ENCODE measurements around the gene FLYWCH2.
"Not testable (repeated sequence)": the region's sequence is repeated elsewhere in the genome, so short reads cannot be mapped to it uniquely, and the experiment has no call there.

The FLYWCH2 gene

DNA sequence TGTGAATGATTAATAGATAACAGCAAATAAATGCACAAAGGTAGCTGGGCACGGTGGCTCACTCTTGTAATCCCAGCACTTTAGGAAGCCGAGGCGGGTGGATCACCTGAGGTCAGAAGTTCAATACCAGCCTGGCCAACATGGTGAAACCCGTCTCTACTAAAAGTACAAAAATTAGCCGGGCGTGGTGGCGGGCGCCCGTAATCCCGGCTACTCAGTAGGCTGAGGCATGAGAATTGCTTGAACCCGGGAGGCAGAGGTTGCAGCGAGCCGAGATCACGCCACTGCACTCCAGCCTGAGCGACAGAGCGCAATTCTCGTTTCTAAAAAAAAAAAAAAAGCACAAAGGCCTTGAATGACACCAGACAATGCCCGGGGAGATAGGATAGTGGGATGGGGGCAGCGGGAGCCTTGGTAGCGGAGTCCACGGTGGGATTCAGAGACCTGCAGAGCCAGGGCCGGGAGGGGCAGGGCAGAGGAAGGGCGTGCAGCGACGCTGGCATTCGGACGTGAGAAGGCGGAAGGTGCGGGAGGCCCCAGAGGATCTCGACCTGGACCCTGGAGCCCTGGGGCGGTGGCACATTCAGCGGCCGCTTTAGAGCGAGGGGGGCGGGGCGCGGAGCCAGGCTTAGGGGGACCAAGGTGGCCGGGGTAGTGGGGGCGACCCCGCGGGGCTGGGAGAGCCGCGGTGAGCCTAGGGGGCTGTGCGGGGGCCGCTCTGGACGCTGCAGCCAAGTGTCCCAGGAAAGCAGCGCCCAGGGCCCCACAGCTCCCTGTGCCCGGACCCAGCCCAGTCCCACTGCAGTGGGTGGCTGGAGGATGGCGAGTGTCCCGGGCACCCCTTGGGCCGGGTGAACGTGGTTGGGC is 999 bp upstream of the FLYWCH2 start:
- DNase-seq (ENCODE audit: low read depth): peak; percentile 21

DNA sequence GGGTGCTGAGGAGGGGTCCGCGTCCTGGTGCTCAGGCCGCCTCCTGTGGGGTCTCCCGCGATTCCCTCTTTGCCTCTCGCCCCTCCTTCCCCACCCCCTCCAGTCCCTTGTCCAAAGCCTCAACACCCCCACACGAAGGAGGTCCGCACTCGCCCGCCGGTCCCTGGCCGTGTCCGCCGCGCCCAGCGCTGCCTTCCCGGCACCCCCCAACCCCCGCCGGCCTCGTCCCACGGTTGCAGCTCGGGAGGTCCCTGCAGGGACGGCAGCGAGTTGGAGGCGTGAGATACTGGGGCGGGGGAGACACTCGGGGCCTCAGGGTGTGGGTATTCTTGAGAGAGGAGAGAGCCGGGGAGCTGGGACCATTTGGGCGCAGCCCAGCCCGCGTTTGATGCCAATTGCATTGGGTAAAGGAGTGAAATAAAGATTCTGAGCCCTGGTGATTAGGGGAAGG is 468 bp downstream of the FLYWCH2 start:
- no peak for DNase-seq (ENCODE audit: low read depth)

DNA sequence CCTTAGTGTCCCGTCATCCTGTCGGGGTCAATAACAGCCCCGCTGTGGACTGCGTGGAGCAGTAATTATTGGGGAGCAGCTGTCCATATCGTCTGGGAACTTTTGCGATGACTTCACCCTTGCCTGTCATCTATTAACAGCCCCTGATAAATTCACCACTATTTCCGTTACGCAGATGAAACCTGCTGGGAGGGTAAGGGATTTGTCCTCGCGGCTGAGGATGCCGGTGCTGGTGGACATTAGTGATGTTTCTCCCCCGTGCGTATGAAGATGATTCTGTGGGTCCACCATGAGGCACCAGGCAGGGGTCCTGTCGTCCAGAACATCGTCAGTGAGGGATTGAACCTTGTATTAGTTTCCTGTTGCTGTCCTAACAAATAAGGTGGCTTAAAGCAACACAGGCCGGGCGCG is 1.0 kb downstream of the FLYWCH2 start:
- no peak for DNase-seq (ENCODE audit: low read depth)

DNA sequence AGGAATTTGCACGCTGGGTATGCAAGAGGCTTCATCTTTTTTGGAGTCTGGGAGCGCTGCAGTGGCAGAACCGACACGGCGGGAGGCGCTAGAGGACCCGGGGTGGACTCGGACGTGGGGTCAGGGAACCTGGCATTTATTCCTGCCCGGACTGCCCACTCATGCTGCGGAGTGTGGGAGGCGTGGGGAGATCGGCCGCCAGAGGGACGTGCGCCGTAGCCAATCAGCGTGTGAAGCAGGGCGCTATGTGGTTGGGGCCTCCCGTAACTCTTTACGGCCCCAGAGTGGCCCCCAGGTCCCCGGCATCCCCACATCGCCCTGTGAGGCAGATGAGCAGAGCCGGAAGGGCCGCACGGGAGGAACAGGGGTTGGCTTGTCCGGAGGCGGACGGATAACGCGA is 11.2 kb downstream of the FLYWCH2 start:
- DNase-seq (ENCODE audit: low read depth): no peak

DNA sequence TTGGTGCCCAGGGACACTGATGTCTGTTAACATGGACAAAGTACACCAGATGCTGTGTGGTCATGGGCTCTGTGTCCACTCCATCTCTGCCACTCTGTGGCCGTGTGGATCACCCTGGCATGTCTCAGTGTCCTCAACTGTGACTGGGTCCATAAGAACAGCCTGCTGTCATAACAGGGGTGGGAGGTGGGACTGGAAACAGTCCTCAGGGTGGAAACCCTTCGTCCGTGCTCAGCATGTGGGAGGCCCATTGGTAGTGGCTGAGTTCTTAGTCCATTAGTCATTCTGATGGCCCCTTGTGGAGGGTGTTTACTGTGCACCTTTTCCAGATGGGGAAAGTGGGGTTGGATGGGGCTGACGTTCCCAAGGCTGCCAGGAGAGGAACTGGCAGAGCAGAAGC is 12.8 kb downstream of the FLYWCH2 start:
- DNase-seq (ENCODE audit: low read depth): no peak

DNA sequence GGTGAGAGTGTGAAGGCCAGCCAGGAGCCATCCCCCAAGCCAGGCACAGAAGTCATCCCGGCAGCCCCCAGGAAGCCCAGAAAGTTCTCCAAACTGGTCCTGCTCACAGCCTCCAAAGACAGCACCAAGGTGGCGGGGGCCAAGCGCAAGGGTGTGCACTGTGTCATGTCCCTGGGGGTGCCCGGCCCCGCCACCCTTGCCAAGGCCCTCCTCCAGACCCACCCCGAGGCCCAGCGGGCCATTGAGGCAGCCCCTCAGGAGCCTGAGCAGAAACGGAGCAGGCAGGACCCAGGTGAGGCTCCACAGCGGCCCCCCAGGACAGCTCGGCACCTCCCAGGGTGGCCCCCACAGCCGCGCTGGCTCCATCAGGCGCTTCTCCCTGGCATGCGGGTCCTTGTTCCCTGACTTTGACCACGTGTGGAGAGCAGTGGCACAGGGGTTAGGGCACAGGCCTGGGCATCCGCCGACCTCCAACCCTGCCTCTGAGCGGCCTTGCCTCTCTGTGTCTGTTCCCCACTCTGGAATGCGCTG is 13.5 kb downstream of the FLYWCH2 start:
- no peak for DNase-seq (ENCODE audit: low read depth)

DNA sequence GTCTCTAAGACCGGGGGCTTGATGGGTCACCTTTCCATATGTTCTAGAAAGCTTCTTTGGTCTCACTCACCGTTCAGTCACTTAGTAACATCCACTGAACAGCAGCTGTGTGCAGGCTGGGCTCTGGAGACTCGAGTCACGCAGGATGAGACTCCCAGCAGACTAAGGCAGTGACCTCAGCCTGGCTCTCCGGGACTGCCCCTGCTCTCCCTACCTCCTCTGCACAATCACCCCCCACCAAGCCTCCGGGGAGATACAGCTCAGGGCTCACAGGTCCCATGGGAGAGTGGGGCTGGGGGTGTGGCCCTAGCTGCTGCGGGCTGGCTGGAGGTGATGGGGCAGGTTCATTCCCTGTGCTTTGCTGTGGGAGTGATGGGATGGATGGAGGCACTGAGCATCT is 14.1 kb downstream of the FLYWCH2 start:
- no peak for DNase-seq (ENCODE audit: low read depth)

DNA sequence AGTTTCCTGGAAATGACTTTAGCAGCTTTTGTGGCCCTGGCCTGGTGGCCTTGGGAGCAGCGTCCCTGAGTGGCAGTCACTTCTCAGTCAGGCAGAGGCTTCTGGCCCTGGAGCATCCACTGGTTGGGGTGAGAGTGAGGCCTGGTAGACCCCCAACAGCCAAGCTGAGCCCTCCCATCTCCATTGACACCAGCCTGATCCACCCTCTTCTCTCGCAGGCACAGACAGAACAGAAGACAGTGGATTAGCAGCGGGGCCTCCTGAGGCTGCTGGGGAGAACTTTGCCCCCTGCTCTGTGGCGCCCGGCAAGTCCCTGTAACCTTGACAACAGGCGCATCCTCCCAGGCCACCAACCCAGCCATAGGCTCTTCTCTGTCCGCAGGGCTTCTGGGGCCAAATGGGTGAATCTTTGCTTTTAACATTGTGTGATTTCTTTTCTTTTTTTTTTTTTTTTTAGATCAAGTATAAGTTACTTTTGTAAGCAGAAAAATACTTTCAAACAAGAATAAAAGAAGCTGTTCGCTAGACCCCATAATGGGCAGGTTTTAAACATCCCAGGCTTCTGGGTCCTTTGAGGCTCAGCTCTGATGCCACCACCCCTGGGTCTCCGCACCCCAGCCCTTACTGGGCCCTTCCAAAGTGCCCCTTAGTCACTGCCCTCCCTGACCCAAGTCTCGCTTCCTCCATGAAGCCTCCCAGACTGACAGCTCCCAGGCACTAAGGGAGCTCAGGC is 16.0 kb downstream of the FLYWCH2 start:
- no peak for DNase-seq (ENCODE audit: low read depth)

DNA sequence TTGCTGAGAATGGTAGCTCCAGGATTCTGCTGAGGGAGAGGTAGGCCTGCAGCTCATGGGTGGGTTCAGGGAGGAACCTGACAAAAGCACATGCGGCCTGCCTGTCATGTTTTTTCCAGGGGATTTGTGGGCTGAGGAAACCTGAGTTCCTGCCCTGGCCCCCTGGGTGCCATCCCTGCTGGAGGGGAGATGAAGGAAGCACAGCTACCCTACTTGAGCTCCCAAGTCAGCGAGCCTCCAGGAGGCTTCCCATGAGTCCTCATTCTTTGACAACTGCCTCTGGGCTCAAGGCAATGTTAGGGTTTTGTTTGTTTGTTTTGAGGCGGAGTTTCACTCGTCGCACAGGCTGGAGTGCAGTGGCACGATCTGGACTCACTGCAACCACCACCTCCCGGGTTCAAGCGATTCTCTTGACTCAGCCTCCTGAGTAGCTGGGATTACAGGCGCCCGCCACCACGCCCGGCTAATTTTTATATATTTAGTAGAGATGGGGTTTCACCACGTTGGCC is 16.6 kb downstream of the FLYWCH2 start:
- DNase-seq (ENCODE audit: low read depth): no peak

DNA sequence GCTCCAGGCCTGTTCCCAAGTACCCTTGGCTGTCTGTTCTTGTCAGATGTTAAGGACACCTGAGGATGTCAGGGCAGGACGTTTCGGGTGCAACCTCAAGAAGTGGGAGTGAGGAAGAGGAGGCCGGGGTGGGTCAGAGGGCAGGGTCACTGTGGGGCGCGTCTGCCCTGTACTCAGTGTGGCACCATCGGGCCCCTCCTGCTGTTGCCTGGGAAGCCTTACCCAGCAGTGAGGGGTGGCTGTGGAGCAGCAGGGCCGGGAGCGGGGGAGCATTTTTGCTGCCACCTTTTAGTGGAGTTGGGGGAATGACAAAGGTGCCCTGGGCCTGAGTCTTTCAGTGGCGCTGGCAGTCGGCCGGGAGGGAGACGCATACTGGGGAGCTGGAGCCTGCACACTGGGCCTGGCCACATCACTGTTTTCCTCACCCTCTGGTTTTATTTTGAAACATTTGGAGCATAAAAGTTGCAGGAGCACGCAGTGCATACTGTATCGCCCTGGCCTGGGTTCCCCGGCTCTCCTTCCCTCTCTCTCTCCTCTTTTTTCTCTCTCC is 17.6 kb downstream of the FLYWCH2 start:
- DNase-seq (ENCODE audit: low read depth): no peak

DNA sequence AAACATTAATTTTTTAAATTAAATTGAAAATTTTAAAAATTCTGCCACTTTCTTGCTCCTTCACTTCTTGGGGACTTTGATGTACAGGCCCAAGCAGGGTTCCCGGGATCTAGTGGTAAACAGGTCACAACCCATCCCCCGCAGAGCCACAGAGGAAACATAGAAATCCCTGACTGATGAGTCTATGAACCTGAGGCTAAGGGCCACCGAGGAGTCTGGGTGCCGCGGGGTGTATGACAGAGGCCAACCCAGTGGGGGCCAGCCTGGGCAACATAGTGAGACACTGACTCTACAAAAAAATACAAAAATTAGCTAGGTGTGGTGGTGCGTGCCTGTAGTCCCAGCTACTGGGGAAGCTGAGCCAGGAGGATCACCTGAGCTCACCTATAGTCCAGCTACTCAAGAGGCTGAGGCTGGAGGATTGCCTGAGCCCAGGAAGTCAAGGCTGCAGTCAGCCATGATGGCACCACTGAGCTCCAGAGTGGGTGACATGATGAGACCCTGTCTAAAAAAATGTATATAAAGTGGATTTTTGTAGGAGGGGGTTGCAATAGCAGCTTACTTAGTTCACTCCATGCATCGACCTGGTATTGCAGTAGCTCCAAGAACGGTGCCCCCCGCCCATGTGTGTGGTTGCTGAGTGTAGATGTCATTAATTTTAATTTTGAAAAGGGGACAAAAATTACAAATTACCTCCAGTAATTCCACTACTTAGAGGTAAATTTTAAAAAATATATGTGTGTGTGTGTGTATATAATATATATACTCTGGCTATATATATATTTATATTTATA is 19.5 kb downstream of the FLYWCH2 start:
- DNase-seq (ENCODE audit: low read depth): no peak

DNA sequence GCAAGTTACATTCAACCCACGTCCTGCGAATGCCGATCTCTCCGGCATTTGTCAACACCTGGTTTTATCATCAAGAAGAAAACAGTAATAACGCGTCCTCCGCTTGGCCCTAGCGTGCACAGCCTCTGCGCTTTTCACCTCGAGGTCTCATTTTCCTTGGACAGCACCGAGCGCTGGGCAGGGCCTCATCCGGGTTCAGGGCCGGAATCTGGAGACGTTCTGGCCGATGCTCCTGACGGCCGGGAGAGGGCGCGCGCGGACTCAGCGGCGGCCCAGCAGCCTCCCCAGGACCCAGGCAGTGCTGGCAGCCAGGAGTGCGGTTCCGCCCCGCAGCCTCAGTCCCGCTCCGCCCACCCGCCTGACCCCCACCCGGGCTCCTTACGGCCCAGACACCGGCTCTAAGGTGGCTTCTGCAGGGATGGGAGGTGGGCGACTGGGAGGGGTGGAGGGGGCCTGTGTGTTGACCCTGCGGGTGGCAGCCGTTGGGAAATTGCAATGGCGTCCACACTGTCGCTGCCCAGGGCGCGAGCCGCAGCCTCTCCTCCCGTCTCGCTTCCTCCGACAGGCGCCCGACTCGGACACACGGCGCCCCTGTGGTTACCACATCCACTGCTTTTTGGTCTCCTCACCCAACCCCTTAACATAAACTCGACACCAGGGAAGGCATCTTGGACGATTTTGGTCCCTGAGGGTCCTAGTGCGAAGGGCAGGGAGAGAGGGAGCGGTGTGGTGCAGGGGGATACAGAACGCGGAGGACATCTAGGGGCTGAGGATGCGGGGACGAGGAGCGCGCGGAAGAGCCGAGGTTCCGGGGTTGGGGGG is 21.3 kb downstream of the FLYWCH2 start:
- peak; percentile 64 for DNase-seq (ENCODE audit: low read depth)

DNA sequence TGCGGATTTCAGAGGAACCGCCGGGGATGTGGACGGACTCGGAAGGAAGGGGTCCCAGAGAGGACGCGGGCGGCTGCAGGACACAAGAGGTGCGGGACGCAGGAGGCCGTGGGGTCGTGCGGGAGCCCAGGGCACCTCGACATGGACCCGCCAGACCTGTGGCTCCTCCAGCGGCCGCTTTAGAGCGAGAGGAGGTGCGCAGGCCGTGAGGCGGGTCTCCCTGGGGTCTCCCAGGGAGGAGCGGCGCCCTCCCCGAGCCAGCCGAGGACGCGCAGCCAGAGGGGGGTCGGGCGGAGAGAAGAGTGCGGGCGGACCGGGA is 21.9 kb downstream of the FLYWCH2 start:
- DNase-seq (ENCODE audit: low read depth): no peak

DNA sequence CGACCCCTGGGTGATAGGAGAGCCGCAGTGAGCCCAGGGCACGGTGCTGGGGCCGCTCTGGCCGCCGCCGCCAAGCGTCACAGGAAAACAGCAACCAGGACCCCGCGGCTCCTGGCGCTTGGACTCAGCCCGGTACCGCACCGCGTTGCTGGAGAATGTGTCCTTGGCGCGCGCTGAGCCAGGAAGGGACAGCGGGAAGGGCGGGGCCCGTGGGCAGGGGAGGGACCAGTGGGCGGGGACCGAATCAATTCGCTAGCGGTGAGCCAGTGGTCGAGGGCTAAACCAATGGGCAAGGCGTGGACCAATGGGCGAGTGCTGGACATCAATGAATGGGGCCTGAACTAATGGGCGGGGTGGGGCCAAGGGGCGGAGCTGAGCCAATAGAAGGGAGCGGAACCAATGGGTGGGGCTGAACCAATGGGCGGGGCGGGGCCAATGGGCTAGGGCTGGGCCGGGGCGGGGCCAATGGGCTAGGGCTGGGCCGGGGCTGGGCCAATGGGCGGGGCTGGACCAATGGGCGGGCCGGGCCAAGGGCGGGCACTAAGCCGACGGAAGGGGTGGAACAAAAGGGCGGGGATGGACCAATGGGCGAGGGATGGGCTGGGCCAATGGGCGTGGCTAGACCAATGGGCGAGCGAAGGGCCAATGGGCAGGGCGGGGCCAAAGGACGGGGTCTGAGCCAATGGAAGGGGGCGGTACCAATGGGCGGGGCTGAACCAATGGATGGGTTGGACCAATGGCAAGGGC is 22.4 kb downstream of the FLYWCH2 start:
- DNase-seq (ENCODE audit: low read depth): peak; percentile 78

DNA sequence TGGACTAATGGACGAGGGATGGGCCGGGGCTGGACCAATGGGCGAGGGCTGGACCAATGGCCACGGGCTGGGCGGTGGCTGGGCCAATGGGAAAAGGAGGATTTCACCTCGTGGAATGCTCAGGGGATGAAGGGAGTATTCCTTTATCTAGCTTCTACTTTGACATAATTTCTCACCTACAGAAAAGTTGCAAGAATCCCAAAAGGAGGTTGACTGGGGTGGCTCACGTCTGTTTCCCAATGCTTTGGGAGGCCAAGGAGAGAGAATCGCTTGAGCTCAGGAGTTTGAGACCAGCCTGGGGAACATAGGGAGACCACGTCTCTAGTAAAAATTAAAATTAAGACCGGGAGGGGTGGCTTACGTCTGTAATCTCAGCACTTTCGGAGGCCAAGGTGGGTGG is 23.0 kb downstream of the FLYWCH2 start:
- DNase-seq (ENCODE audit: low read depth): no peak

DNA sequence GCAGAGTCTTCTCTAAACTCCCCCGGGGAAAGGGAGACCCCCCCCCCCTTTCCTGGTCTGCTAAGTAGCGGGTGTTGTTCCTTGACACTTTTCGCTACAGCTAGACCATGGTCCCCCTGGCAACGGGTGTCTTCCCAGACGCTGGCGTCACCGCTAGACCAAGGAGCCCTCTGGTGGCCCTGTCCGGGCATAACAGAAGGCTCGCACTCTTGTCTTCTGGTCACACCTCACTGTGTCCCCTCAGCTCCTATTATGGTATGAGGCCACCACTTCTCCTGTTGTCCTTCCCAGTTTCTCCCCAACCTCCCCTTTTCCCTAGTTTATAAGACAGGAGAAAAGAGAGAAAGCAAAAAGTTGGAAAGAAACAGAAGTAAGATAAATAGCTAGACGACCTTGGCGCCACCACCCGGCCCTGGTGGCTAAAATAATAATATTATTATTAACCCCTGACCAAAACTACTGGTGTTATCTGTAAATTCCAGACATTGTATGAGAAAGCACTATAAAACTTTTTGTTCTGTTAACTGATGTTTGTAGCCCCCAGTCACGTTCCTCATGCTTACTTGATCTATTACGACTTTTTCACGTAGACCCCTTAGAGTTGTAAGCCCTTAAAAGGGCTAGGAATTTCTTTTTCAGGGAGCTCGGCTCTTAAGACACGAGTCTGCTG is 24.2 kb downstream of the FLYWCH2 start:
- DNase-seq (ENCODE audit: low read depth): not testable (repeated sequence)

DNA sequence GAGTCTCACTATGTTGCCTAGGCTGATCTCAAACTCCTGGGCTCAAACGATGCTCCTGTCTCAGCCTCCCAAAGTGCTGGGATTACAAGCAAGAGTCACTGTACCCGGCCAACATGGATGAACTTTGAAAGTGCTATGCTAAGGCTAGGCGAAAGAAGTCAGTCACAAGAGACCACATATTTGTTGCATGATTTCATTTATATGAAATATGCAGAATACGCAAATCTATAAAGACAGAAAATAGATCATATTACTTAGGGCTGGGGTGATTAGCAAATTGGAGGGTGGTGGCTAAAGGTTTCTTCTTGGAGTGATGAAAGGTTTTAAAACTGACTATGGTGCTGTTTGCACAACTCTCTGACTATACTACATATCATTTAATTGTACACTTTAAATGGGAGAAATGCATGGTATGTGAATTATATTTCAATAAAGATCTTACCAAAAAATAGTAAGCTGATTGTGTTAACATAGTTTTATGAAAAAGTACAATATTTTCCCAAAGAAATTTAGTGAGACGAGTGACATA is 27.5 kb downstream of the FLYWCH2 start:
- DNase-seq (ENCODE audit: low read depth): no peak

DNA sequence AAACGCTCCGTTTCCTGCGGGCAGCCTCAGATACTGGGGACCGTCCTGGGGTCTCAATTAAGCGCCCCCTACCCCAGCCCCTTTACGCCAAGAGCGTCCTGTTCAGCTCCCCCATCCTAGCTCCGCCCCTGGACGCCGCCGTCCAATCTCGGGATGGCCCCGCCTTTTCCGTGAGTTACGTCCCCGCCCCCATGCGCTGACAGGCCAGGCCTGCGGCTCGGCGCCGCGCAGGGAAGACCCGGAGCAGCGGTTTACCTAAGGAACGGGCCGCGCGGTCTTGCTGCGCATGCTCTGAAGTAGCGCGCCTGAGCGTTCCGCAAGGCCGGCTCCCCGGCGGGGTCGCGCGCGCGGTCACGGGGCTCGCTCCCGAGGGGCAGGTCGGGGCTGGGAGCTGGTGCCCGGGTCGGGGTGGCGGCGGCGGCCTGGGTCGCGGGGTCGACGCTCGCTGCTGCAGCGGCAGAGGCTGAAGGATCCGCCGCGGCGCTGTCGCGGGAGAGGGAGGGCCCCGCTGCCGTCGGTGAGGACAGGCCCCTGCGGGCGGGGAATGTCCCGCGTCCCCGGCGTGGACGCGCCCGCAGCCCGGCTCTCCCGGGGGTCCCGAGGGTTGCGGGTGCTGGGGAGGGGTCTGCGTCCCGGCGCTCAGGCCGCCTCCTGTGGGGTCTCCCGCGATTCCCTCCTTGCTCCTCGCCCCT is 28.8 kb downstream of the FLYWCH2 start, which contains the start of gene FLYWCH1:
FLYWCH1 (plus strand) TSS at position 294 of the 692 bp plus-strand sequence. CDS start 17,755 bp downstream, outside the sequence.
- DNase-seq (ENCODE audit: low read depth): peak; percentile 98
